ENCODE measurements around the gene ZNF524.

Gene ZNF524

GRCh38 chr19:55603115-55603514, 3.0 kb downstream of the ZNF524 start:
- ATAC-seq, result no peak

GRCh38 chr19:55603581-55604292, 3.6 kb downstream of the ZNF524 start:
- ATAC-seq, result no peak

- peak; percentile 76 to 83 for ATAC-seq
Observed at GRCh38 chr19:55605207-55605636, 5.1 kb downstream of the ZNF524 start.

GRCh38 chr19:55605637-55606470, 5.8 kb downstream of the ZNF524 start, which contains the start of gene ZNF865:
Gene ZNF865 (plus strand): TSS chr19:55605647. CDS start chr19:55613619, 7,972 bp downstream.
- peak; percentile 37 to 41 for ATAC-seq

- ATAC-seq, result no peak
Observed at GRCh38 chr19:55606471-55606787, 6.3 kb downstream of the ZNF524 start.

- ATAC-seq, result no peak
Observed at GRCh38 chr19:55606817-55607216, 6.7 kb downstream of the ZNF524 start.

- no peak for ATAC-seq
Observed at GRCh38 chr19:55609326-55609725, 9.2 kb downstream of the ZNF524 start.

- ATAC-seq, result no peak
Observed at GRCh38 chr19:55611300-55611982, 11.4 kb downstream of the ZNF524 start.

- ATAC-seq, result no peak
Observed at GRCh38 chr19:55611983-55612645, 12.0 kb downstream of the ZNF524 start.

- no peak for ATAC-seq
Observed at GRCh38 chr19:55613396-55613795, 13.3 kb downstream of the ZNF524 start.

GRCh38 chr19:55613930-55614710, 14.0 kb downstream of the ZNF524 start:
- no peak for ATAC-seq

GRCh38 chr19:55614711-55615542, 14.8 kb downstream of the ZNF524 start:
- no peak for ATAC-seq

GRCh38 chr19:55615543-55616394, 15.7 kb downstream of the ZNF524 start:
- ATAC-seq, result no peak

GRCh38 chr19:55616395-55616875, 16.3 kb downstream of the ZNF524 start:
- no peak for ATAC-seq

GRCh38 chr19:55617426-55617825, 17.3 kb downstream of the ZNF524 start:
- no peak for ATAC-seq

GRCh38 chr19:55618426-55618825, 18.3 kb downstream of the ZNF524 start:
- no peak for ATAC-seq

GRCh38 chr19:55619286-55619685, 19.2 kb downstream of the ZNF524 start:
- no peak for ATAC-seq

- no peak for ATAC-seq
Observed at GRCh38 chr19:55620410-55621204, 20.5 kb downstream of the ZNF524 start.

- ATAC-seq, result no peak
Observed at GRCh38 chr19:55621205-55621672, 21.2 kb downstream of the ZNF524 start.
